NT2/D1 (cell line): ENCODE data around the gene DCDC2.

Experiments used
- YY1 ChIP-seq: IDR thresholded peaks from 2 replicates; pipeline ENCODE4 v1.6.1; 2011; ENCODE audit not compliant: insufficient read length, insufficient read depth
- ZNF274 ChIP-seq: IDR thresholded peaks from 2 replicates; pipeline ENCODE4 v1.6.1; 2011; ENCODE audit warnings: mild to moderate bottlenecking, low read depth, low read length

DNA sequence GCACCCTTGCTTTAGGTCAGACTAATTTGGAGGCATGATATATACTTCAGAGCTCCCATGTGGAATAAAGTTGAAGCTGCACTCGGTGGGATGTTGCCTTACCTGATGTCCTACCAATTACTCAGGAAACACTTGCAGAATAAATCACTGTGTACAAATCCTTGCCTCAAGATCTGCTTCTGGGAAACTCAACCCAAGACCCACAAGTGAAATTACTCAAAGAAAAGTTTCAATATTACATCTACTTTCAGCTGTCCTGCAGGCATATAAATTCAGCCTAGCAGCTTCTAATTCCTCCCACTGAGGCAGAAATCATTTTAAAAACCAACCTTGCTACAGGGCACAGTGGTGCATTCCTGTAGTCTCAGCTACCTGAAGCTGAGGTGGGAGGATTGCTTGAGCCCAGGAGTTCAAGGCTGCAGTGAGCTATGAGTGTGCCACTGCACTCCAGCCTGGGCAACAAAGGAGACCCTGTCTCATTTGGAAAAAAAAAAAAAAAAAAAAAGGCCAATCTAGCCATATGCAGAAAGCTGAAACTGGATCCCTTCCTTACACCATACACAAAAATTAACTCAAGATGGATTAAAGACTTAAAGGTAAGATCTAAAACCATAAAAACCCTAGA, 20.7 kb upstream of the DCDC2 start:
- TF ChIP-seq YY1 (no peak), ZNF274 (no peak)
